Gastrocnemius medialis (tissue), 4 donors: ENCODE measurements around the gene CCNB1.

Experiments used
- CTCF ChIP-seq, 5 experiments: fragments of 450-650 bp in 3 of 5; fragments of 200-600 bp in 2 of 5; sonication (generic) in 2 of 5; IDR thresholded peaks in 4 of 5; conservative IDR thresholded peaks in 1 of 5; 1 replicate in 4 of 5; 2 replicates in 1 of 5; pipeline ENCODE4 v1.5.1; 2016 to 2019; ENCODE audit warnings: antibody characterized with exemption in 5 of 5, mild to moderate bottlenecking in 3 of 5, moderate library complexity in 3 of 5
- POLR2A ChIP-seq, 2 donors: fragments of 450-650 bp; IDR thresholded peaks; one replicate each; pipeline ENCODE4 v1.6.1; 2017; ENCODE audit warnings: antibody characterized with exemption in 2 of 2, mild to moderate bottlenecking in 2 of 2, moderate library complexity in 2 of 2

DNA sequence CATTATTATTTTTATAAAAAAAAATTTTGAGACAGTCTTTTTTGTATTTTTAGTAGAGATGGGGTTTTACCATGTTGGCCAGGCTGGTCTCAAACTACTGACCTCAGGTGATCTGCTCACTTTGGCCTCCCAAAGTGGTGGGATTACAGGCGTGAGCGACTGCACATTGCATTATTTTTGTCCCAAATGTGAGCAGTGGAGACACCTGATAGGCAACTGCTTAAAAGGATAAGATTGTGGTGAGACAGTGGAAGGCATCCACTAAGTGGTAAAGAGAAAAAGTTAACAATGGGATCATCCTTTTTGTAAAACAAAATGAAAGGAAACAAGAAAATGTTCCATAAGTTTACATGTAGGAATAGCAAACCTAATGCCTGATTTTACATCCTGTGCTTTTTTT lies 20.4 kb downstream of the CCNB1 start:
- no peak for TF ChIP-seq CTCF (IDR thresholded peaks at IDR 0.05 in 4 of 5, conservative IDR thresholded peaks at IDR 0.05 in 1 of 5)
- TF ChIP-seq POLR2A (IDR thresholded peaks at IDR 0.05) = no peak
